NCI-H2107 treated with DMSO at 0.1 percent for 48 hours (cell line): Measurements from ENCODE around the gene ALDH1B1.
"Not testable (repeated sequence)": the region's sequence is repeated elsewhere in the genome, so short reads cannot be mapped to it uniquely, and the experiment has no call there.

ENCODE experiments used
- DNase-seq: peaks from one replicate; lab custom pipeline; 2025; ENCODE audit not compliant: unreplicated experiment; lab: John Stamatoyannopoulos, UW

ALDH1B1 gene

GRCh38 chr9:38385896-38386295 is 6.6 kb upstream of the ALDH1B1 start:
- DNase-seq = no peak

DNA sequence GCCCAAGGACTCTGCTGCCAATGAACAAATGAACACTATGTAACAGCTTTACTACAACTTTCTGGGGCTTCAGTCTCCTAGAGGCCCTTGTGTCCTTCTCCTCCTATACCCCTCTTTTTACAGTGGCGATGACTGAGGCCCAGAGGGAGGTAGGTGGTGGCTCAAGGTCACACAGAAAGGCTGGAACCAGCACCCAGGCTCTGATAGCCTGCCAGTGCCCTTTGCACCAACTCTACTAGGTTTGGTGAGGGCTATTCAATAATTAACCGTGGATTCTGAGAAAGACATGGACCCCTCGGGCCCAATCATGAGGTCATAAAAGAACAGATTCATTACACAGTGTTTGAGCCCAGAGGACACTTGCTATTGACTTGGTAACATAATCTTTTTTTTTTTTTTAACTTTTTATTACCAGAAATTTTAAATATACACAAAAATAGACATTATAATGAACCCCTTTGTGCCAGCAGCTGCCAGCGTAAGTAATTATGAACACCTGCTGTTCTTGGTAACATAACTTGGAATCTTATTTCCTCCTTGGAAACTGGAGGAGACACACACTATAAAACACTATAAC is 6.1 kb upstream of the ALDH1B1 start:
- no peak for DNase-seq

GRCh38 chr9:38387066-38387465 is 5.4 kb upstream of the ALDH1B1 start:
- no peak for DNase-seq

DNA sequence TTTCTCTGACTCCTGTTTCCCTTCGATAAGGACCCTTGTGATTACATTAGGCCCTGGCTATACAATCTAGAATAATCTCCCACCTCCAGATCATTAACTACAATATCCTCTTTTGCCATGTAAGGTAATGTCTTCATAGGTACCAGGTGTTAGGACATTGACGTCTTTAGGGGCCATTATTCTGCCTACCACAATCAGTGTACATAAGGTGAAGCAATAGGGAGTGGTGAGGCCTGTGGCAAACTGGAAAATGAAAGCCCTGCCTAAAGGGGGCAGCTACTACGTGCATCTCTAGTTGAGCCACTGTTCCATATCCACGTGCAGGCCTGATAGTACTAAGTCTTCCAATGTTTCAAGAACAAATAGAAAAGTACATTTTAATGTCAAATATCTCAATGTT is 4.8 kb upstream of the ALDH1B1 start:
- DNase-seq = no peak

DNA sequence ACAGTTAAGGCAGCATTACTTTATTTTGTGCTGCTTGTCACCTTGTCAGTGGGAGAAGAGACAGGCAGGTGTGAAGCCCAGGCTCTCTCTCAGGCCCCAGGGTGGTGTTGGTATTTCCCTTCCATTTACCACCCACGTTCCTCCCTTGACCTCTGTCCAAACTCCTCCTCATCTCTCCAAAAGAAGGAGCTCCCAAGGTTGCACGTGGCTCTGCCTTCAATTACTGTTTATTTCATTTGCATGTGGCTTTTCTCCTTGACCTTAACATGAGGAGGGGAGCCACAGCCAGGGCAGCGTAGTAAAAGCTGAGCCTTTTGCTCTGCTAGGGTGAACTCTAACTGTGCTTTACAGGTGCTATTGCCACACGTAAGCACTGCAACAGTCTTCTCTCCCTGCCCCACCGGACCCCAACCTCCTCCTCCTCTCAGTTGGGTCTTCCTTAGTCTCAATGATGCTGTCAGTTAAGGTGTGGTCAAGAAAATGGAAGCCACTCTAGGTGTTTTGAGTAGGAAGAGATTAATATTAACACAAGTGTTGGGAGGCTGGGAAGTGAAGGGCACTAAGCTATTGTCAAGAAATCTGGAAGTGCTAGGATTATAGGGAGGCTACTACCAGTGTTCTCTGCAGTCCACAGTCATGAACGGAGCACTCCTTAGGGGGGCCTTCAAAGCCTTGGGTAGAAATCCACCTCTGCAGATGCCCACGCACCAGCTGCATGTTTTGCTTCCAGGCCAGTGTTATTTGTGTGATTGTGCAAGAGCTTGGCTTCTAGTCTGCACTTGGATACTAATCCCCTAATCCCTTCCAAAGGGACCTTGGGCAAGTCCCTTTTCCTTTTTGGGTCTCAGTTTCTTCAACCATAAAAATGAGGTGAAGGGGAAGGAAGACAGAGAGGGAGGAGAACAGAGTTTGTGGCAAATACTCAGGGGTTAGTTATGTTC is 3.9 kb upstream of the ALDH1B1 start:
- DNase-seq = no peak

GRCh38 chr9:38389313-38389712 is 3.2 kb upstream of the ALDH1B1 start:
- DNase-seq = no peak

DNA sequence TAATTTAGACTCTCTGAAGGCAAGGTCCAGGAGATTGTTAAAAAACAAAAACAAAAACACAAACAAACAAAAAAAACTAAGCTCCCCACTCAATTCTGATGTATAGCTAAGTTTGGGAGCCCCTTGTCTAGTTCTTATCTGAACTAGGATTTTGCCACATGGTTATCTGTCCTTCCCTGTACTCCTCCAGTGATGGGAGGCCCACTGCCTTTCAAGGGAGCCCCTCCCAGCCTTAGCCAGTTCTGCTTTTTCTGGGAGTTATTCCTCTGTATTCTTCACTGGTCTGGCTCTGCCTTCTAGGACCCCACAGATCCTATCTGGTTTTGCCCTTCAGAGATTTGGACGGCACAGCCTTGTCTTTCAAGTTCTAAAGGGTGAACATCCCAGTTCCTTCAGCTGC is 2.1 kb upstream of the ALDH1B1 start:
- DNase-seq = no peak

DNA sequence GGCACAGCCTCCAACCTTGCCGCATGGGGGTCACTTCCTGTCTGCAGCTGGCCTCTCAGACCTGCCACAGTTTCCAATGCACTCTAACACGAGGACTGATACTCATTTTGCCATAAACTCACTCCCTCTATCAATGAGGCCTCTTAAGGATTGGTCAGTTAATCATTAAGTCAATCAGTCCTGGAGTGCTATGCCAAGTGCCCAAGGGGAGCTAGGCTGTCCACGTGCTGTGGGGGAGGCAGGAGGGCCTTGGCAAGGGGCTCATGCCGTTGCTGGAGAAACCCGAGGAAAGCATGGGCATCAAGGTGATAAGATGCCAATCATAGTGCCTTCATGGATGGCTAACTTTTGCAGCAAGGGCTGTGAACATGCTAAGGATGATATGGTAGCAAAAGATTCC is 1.7 kb upstream of the ALDH1B1 start:
- DNase-seq = no peak

DNA sequence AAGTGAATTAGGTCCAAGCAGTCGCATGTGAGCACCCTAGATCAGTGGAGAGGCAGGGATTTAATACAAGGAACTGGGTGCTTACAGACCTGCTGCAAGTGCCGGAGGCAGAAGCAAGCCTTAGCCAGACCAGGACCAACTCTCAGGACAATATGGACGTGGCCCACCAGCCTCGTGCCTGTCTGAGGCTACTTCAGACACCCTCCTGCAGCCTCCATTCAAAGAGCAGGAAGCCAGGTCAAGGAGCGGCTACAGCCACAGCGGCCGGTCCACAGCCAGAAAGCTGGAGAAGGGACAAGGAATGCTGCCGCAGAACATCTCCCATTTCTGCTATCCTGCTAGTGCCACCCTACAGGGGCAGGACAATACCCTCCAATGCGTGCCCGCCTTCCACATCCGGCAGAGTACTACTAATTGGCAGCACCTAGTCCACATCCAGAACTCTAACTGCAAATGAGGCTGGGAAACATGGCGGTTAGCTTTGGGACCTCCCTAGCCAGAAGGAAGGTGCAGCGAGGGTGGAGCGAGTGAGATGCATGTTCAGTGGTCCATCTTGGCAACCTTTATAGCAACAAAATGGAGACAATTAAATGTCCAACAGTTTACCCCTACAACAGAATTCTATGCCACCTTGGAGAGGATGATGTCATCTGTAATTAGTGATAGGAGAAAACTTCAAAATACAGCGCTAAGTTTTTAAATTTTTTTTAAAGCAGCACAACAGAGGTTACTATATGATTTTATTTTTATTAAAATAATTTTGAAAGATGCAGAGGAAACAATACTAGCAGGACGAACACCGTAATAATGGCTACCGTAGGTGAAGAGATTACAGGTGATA is 1.0 kb upstream of the ALDH1B1 start:
- DNase-seq = no peak

DNA sequence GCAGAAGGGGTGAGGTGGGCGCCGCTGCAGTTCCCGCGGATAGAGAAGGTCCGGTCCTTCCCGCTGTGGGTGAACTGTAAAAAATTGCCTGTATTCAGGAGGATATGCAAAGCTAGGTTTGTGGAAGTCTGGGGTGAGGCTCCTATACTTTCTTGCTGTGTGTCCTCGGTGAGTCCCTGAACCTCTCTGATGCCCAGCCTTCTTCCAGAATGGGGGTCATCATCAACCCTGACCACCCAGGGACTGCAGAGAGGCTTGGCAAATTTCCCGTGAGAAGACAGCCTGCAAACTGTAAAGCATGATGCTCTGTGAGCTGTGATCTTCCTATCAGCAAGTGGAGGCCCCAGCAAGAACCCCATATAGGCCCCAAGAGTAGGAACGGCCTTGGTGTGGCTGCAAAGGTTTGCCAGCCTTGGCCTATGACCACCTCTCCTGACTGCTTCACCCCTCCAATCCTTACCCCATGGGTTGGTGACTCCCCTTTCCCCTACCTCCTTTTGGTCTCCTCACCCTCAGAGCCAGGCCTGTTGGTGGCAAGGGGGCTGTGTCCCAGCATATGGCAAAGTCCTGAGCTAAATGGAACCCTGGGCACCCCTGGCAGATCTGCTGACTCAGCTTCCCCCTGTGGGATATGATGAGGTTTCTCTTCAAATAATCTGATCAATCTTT is 760 bp downstream of the ALDH1B1 start:
- DNase-seq = no peak

- no peak for DNase-seq
Observed at GRCh38 chr9:38394416-38394815, 1.9 kb downstream of the ALDH1B1 start.

GRCh38 chr9:38395653-38396370 is 3.3 kb downstream of the ALDH1B1 start:
- DNase-seq = no peak

GRCh38 chr9:38396371-38396671 is 3.8 kb downstream of the ALDH1B1 start:
- no peak for DNase-seq

- DNase-seq = not testable (repeated sequence)
Observed at GRCh38 chr9:38399191-38399590, 6.7 kb downstream of the ALDH1B1 start.

DNA sequence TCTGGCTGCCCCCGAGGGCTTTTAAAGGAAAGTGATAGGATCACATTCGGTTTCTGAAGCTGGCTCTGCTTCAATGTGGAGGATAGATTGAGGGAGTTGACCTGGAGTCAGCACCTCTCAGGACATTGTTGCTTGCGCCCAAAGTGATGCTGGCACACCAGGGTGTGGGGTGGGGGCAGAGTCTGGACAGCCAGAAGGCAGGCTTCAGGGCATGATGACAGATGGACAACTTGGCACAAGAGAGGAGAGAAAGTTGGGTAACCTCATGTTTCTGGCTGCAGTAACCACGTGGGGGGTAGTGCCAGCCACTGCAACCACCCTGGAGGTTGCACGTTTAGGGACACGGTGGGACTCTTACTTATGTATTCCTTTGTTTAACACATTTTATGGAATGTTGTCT is 9.5 kb downstream of the ALDH1B1 start:
- no peak for DNase-seq

DNA sequence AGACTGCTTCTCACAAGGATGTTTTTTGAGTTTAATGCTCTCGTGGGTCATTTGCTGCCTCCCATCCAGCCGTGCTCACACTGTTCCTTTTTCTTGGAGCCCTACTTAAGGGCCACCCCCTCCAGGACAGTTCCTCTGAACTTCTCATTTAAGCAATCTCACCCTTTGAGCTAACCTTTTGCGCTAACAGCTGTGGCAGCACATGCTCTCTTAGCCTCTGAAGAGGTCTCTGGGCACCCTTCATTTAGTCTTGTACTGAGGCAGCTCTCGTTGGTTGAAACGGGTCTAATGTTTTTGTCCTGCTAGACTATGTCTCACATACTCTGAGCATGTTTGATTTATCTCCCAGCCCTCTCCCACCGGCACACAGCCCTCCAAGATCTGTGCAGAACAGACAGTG is 11.8 kb downstream of the ALDH1B1 start:
- no peak for DNase-seq

GRCh38 chr9:38405785-38406184 is 13.3 kb downstream of the ALDH1B1 start:
- DNase-seq = no peak

DNA sequence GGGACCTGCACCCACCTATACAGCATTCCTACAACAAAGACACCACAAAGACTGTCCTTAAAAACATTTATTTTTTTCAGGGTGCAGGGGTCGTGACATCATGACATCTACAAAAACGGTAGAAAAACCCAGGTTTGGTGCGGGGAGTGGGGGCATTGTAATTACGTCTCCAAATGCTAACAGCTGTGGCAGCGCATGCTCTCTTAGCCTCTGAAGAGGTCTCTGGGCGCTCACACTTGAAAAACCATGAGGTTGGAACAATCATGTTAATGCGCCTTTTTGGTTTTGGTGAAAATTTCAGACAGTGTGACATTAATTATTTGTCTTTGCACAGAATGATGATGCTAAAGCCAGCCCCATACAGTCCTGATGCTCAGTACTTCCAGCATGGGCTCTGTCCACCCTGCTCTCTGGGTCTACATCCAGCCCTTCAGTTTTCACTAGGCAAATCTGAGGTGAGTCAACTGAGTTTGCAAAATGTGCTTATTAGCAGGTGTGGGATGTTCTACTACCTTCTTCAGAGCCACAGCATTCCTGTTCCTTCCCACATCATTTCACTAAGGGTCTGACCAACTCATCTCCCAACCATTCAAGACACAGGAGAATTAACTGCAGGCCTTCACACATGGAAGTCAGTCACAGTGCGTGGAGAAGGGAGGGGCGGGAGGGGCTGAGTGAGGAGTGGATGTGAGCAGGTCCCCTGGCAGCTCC is 14.1 kb downstream of the ALDH1B1 start:
- no peak for DNase-seq

- DNase-seq = no peak
Observed at GRCh38 chr9:38408719-38409118, 16.2 kb downstream of the ALDH1B1 start.

GRCh38 chr9:38412751-38413150 is 20.2 kb downstream of the ALDH1B1 start:
- no peak for DNase-seq
